Measurements from ENCODE around the gene TSPAN9.

TSPAN9 gene

GRCh38 chr12:3296409-3296701 lies 219.2 kb downstream of the TSPAN9 start:
- no peak for DNase-seq (ENCODE audit: low read depth)

DNA sequence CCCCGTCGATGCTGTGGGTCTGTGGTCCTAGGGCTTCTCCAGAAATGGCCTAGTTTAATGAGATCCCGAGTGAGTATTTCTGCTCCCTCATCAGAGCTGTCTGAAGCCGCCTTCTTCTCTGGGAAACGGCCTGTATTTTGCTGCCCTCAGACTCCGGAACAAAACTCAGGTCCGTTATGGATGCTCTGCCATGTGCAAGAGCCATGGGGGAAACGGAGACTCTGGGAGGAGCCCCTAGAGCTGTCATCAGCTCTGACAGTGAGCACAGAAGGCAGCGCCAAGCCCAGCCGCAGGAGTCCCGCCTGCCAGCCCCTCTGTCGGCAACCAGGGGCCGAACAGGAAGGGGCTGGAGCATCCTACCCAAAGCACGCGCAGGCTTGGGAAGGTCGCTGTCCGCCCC lies 221.4 kb downstream of the TSPAN9 start:
- DNase-seq (ENCODE audit: low read depth) = no peak

DNA sequence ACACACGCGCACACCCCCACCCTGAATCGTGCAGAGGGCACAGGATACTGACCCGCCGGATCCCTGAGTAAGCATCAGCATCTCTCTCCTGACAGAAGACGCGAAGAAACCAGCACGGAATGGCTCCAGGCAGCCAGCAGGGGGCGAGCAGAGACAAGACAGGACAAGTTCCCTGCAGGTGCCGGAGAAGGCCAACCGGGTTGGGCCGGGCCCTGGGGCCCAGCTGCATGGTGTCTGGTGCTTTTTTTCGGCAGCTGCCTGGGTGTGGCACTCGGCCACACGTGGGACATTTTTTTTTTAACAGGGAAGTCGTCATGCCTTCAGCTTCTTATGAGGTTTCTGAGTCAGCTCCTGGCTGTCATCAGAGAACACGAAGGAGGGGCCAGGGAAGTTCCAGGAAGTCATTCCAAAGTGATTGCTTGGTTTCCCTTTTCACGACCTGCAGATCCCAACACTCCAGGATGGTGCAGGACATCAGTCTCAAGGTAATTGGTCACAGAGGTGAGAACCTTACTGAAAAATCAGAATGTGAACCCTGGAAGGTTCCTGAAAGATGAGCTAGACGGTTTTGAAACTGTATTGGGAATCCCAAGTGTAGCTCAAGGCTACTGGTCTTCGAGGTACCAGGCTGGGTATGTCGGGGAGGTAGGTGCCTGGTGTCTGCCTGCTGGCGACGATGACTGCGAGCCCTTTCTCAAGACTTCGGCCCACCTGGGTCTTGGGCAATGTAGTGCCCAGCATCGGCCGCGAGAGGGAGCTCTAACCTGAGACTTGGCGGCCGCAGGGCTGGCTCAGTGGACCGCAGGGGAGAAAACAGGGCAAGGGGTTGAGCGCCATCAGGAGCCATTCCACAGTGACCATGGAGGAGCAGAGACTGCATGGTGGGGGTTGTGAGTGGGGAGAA lies 223.0 kb downstream of the TSPAN9 start:
- peak; percentile 91 for DNase-seq (ENCODE audit: low read depth)

- no peak for DNase-seq (ENCODE audit: low read depth)
Observed at GRCh38 chr12:3300833-3301401, 223.7 kb downstream of the TSPAN9 start.

GRCh38 chr12:3302401-3303041 lies 225.3 kb downstream of the TSPAN9 start:
- DNase-seq (ENCODE audit: low read depth) = no peak

DNA sequence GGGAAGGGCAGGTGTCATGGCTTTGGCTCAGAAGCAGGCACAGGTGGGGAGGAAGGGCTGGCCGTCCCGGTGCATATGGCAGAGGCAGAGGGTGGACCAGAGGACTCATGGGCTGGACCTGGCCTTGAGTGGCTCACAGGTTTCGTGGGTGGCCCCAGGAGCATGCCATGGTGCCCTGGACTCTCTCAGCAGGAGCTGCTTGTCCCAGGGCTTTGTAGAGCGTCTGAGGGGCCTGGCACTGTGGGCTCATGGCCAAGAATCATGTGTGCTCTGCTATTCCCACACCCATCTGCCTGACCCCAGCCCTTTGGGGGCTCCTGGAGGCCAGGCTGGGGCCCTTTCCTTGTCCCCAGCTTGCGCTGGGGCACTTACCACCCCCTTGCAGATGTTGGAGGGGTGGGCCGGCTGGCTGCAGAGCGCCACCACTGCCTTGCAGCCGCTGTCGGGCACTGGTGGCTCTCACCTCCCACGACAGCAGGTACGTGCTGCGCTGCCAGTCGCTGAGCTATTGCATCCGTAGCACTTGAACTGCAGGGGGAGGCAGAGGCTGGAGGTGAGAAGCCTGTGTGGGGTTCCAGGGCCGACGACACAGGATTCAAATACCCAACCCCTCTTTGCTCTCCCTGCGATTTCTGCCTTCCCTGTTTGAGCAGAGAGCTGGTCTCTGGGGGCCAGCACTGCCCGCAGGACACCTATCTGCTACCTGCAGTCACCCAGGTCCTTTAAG lies 226.4 kb downstream of the TSPAN9 start:
- DNase-seq (ENCODE audit: low read depth) = no peak

DNA sequence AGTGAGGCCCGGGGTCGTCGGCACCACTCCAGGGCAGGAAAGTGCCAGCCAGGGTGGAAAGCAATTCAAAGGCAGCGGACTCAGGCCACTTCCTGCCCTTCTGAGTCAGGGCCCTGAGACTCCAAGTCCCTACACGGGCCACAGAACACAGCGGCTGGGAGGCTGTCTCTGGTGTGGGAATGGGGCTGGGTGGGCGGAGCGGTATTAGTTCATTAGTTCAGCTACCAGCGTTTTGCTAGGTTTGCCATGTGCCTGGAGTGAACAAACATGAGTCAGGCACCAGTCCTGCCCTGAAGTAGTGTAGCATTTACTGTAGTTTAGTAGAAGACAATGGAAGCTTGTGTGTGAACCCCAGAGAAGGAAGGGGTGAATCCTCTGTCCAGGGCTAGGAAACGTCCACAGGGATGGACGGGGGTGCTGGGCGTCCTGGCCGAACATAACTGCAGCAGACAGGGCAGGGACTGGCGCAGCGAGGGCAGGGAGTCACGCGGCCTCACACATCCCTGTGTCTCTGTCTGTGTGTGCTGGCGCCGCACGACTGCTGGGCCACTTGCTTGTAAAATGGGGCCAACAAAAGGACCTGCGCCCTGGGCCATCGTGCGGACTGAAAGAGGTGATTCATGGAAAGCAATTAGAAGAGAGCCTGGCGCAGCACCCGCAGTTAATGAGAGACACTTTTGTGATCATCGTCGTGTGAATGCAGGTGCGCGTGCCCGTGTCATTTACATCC lies 227.4 kb downstream of the TSPAN9 start:
- no peak for DNase-seq (ENCODE audit: low read depth)

GRCh38 chr12:3305464-3305863 lies 228.3 kb downstream of the TSPAN9 start:
- DNase-seq (ENCODE audit: low read depth) = no peak

- no peak for DNase-seq (ENCODE audit: low read depth)
Observed at GRCh38 chr12:3305904-3306619, 228.9 kb downstream of the TSPAN9 start.

DNA sequence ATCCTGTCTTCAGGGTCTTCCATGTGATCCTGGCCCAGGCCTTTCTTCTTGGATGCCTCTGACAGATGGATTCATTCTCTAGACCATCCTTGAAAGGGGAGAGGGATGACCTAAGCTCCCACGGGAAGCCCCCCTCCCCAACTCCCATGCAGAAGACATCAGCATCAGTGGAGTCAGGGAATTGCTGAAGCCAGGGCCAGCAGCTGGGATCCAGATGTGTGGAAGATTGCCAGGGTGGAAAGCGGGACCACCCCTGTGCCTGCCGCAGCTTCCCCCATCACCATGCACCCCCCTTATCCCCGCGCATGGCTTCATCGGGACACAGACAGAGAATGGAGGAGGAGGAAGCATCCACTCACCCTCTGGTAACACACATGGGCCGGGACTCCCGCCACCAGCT lies 230.2 kb downstream of the TSPAN9 start:
- no peak for DNase-seq (ENCODE audit: low read depth)

DNA sequence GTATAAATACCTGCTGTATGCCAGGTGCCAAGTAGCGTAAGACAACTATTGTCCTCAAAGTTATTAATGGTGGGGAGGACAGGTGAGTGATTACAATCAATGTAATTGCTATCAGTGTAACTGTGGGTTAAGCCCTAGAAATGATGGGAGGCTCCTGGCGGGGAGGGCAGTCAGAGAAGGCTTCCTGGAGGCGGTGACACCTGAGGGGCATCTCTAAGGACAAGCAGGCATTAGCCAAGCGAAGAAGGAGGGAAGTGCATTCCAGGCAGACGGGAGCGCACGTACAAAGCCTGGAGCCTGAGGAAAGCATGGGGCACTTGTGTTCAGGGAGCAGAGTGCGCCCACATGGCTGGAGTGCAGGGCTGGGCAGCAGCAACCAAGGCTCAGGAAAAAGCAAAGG lies 230.9 kb downstream of the TSPAN9 start:
- DNase-seq (ENCODE audit: low read depth) = no peak

DNA sequence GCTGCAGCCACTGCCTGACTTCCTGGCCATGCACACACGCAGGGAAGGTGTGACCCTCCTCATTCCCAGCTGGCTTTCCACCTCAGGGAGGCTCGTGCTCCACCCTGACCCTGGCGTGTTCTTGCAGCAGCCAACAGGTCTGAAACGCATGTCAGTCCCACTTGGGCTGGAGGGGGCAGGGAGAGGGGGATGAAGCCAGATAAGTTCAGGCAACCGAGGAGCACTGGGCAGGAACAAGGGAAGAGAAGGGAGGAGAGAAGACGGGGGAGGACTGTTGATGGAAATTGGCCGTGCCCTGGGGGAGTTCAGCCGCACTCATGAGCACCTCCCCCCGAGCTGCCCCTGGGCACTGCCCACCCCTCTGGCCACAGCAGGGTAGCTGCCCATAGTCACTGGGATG lies 231.4 kb downstream of the TSPAN9 start:
- no peak for DNase-seq (ENCODE audit: low read depth)

GRCh38 chr12:3309805-3310204 lies 232.6 kb downstream of the TSPAN9 start:
- DNase-seq (ENCODE audit: low read depth) = no peak

DNA sequence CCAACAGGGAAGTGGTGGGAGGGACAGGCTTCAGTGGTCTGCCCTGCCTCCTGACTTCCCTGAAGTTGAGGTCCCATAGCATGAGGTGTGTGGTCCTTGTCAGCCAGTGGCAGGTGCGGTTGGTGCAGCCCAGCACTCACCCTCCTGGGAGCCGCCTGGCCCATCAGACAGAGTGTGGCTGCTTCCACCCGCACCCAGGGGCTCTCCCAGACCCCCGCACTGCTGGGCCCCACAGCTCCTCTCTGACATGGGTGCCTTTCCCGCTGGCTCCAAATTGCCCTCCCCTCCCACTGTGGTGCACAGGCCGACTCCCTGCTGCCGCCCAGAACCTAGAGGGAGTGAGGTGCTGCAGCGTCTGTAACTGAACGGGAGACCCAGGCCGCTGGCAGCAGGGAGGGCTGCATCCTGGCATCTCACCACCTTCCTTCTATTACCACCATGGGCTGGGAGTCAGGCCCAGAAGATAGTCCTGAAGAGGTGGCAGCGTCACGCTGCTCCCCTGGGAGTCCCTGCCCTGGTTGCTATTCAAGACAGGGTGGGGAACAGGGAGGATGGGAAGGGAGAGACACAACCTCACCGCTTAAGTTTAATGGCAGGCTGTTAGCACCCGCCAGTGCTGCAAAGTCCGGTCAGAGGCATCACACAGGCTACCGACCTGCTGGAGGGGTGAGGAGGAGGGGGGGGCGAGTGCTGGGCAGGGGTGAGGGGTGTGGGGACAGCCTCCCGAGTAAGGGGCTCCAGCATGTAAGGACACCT lies 233.3 kb downstream of the TSPAN9 start:
- DNase-seq (ENCODE audit: low read depth) = no peak

GRCh38 chr12:3311027-3311402 lies 233.8 kb downstream of the TSPAN9 start:
- DNase-seq (ENCODE audit: low read depth) = no peak

DNA sequence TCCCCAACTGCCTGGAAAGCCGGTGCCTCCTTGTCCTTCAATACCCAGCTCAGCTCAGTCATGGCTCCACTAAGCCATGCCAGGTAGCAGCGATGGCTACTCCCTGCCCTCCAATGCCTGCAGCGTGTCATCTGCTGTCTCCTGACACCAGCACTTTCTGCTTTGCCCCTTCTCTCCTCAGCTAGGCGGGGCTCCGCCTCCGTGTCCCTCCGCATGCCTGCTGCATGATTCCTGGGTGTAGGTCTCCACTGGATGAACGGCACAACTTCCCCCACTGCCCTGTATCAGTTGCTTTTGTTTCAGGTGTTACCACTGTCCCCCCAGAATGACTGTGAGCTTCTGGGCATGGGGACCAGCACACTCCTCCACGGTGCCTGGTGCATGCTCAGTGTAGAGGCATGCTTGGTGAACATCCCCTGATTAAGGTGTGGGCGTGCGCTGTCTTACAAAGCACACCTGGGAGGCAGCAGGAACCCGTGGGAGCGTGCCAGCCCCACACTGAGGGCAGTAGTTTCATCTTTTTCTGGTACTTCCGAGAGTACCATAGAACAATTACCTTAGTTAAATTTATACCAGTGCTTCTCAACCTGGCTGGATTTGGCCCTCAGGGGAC lies 234.4 kb downstream of the TSPAN9 start:
- DNase-seq (ENCODE audit: low read depth) = no peak

- no peak for DNase-seq (ENCODE audit: low read depth)
Observed at GRCh38 chr12:3313066-3313465, 235.9 kb downstream of the TSPAN9 start.

DNA sequence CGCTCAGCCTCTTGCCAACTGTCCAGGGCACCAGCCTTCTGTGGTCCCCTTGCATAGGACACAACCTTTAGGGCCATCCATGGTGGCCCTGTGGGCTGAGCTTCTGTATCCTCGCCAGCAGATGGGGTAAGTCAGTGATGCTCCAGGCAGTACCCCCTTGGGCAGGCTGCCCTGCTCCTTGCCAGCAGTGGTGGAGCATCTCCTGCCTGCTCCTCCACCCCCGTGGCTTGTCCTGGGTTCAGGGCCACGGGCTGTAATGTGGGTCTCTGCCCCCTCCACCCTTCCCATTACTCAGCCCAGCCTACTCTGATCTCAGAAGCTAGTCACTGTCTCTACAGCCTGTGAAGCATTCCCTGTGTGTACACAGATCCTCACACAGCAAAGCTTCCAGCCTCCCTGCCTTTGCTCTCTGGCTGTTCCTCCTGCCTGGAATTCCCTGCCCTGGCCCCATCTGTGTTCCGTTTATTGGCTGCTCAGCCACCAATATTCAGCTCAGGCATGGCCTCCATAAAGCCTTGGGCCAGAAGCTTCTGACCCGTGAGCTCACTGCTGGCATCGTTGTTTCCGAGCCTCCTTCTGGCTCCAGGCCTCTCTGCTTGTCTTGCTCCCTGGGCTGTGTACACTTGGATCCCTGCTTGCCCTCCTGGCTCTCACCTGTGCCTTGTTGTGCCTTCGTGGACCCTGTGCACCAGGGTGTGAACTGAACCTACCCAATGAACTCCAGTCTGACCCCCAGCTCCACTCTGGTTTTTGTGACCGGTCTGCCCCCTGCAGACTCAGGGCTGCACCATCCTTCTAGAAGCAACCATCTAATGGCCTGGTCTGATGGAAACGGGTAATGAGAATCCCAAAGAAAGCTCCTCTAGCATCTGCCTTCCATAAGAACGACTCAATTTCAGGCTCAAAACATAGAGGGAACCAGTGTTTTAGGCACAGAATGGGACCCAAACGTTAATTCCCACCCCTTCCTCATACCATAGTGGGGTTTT lies 236.8 kb downstream of the TSPAN9 start:
- no peak for DNase-seq (ENCODE audit: low read depth)

DNA sequence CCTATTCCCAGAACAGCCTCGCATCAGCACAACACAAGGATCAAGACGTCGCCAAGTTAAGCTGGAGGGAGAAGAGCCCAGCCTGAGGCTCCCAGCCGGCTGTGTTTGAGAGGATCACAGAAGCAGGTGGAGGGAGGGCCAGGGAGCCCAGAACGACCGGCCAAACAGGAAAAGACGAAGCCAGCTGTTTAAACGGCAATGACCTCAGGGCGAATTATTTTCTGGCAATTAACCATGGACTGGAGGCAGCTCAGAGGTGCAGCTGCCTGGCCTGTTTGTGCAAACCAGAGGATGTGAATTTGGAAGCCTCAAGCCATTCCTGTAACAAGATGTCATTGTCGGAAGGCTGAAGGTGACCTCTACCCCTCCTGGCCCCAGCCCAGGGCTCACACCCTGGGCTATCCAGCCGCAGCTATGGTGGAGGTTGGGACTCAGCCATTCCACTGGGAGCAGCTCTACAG lies 238.1 kb downstream of the TSPAN9 start:
- peak; percentile 45 for DNase-seq (ENCODE audit: low read depth)

Measured in fibroblast of the conjunctiva (primary cell).